A549 treated with AZD9567 at 1 μM for 4 hours (cell line): ENCODE results near the gene DOHH. TPM values are rescaled to one million over a fixed set of nuclear protein-coding genes. Genes with fewer than 3 reads are reported as not detected.

ENCODE experiments used
- total RNA-seq: library from RNA; stranded (reverse); fragments of 200-300 nt; extraction: Qiagen RNA extraction; gene quantifications from 5 replicates; pipeline ENCODE4 v1.2.3, GENCODE V29; 2022; ENCODE audit not compliant: insufficient read depth

The DOHH gene, protein sequence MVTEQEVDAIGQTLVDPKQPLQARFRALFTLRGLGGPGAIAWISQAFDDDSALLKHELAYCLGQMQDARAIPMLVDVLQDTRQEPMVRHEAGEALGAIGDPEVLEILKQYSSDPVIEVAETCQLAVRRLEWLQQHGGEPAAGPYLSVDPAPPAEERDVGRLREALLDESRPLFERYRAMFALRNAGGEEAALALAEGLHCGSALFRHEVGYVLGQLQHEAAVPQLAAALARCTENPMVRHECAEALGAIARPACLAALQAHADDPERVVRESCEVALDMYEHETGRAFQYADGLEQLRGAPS
- total RNA-seq = 5.9 to 19.1 TPM (median 17.2 TPM) in 5 replicates

DNA sequence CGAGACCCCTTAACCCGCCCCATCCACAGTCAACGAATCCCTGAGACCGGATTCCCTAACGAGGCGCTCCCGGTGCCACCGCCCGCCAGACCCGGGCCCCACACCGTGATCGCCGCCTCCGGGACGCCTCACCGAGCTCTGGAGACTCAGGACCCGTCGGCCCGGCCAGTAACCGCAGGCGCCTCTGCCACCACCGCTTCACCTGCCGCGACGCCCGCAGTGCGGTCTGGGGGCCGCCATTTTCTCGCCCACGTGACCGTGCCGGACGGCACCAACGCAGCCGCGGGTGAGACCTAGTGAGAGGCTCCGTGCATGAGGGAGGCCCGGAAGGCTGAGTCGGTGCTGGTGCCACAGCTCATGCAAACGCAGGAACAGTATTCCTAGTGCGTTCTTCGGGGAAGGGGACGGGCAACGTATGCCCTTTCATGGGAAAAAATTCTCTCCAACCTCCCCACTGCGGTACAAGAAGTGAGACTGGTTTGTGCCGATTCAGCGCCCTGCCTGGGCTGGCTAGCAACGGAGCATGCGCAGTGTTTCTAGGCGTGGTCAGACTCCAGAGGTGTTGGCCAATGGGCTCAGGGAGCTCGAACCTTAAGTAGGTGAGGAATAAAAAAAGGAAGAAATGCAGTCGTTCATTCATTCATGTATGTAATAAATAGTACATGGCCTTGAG lies at the start of gene DOHH:
Gene DOHH, minus strand, starts transcription at position 246 of the 673 bp plus-strand sequence. CDS start 3,860 bp downstream, outside the sequence.

DNA sequence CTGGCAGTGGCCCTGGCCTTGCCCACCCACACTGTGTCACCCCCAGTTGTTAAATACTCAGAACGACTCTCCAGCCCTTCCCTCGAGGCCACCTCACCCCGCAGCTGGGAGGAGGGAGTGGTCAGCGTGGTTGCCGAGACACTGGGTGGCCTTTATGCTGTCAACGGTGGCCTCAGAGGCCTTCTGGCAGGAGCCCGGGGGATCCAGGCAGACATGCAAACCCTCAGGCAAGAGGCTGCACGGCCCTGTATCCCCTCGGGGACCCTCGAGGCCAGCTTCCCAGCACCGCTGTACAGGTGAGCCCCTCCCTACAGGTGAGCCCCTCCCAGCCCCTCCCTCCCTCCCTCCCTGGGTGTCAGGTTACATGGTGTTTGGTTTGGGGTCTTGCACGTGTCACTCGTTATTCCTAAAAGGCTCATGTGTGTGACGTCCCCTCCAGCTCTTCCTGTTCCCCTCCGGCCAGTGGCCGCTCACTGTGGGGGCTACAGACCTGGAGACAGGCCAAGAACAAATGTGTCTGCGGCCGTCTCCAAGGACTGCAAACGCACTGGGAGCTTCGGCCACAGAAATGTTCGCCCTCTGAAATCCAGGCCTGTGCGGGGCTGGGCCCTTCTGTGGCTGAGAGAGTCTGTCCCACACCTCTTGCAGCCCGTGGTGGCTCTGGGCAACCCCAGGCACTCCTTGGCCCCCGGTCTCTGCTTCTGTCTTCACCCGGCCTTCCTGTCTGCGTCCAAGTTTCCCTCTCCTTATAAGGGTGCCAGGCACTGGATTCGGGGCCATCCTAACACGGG lies 38.7 kb upstream of the DOHH start, which contains the start of gene TEKTIP1:
Gene TEKTIP1, plus strand, starts transcription at position 210 of the 791 bp plus-strand sequence. Its CDS starts 4 bp downstream, at position 214.

DNA sequence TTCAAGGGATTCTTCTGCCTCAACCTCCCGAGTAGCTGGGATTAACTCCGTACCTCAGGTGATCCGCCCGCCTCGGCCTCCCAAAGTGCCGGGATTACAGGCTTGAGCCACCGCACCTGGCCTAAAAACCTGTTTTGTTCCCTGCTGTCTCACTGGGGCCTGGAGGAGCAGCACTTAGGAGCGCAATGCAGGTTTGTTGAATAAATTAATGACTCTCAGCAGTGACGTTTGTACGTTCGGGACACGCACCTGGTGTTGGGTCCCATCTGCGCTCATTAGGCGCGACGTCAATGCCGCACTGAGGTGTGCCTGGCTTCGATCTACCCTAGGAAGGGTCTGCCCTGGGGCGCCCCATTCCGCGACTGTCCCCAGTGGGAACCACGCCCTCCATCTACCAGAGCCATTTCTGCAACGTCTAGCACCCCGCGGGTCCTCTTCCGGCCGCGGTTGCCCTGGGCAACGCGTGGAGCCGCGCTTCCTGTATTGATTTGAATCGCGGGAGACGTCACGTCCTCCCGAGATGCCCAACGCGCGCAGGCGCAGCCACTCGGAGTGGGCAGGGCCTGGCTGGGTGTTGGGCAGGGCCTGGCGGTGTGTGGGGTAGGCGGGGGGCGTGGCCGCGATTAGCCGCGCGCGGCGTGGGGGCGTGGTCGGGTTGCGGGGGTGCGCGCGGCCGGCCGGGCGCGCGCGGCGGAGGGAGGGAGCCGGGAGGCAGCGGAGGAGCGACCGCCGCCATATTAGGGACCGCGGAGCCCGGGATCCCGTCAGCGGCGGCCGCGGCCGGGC lies 5.3 kb upstream of the DOHH start, which contains the start of gene FZR1:
Gene FZR1, plus strand, starts transcription at position 714 of the 786 bp plus-strand sequence. CDS start 16,679 bp downstream, outside the sequence.

DNA sequence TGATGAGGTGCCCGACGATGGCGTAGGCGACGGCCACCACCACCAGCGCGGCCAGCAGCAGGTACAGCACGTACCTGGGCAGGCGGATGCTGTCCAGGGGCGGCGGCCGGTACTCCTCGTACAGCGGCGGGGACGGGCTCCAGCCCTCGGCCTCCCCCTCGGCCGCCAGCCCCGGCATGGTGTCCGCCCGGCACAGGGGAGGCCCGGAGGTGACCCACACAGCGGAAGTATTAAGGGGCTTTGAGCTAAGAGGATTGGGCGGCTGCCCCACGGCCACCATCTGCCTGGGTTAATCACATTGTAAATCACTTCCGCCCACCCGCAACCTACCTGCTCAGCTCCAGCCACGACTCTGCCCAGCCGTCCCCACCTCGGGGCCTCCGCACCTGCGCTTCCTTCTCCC lies 17.2 kb downstream of the DOHH start, which contains the start of gene SMIM44:
Gene SMIM44, minus strand, starts transcription at position 216 of the 403 bp plus-strand sequence. Its CDS starts 38 bp downstream, at position 178.

DNA sequence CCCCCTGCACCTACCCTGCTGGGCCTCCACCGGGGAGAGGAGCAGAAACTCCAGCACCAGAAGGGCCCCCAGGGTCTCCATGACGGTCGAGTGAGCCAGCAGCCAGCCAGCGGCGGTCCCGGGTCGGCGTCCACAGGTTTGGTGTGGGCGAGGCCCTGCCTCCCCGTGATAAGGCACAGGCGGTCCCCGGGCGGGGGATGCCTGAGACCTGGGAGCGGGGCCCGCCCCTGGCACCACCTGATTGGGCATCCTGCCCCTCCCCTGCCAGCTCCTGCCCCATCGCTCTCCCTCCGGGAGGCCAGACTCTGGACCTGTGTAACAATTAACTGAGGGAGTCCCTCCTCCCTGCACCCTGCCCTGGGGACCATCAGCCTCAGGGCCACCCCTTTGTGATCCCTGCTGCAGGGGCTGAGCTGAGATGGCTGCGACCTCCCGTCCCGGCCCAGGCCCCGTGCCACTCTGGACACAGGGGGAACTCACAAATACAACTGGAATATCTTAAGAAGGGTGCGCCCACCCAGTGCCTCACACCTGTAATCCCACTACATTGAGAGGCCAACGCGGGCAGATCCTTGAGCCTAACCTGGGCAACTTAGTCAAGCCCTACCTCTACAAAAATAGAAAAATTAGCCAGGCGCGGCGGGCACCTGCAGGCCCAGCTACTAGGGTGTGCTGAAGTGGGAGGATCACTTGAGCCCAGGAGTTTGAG lies 19.9 kb downstream of the DOHH start, which contains the start of gene SMIM24:
Gene SMIM24, minus strand, starts transcription at position 143 of the 709 bp plus-strand sequence. Its CDS starts 62 bp downstream, at position 81.

Other genes starting within 250 kb of the DOHH start
- 31.0 to 36.9 TPM (median 33.6 TPM) in 5 replicates for gene NFIC, start 134.1 kb downstream of the DOHH start, total RNA-seq
- 0.34 to 0.63 TPM (median 0.49 TPM) in 4 of 5 replicates, not detected in the other for gene SMIM24, start 20.1 kb downstream of the DOHH start, total RNA-seq
- gene SMIM44, start 17.2 kb downstream of the DOHH start, total RNA-seq = not detected in 5 replicates
- gene FZR1, start 5.6 kb upstream of the DOHH start, total RNA-seq = 20.6 to 37.5 TPM (median 34.1 TPM) in 5 replicates
- gene TEKTIP1, start 38.5 kb upstream of the DOHH start, total RNA-seq = 0.18 TPM in 1 of 5 replicates, not detected in the others
- gene MFSD12, start 56.9 kb upstream of the DOHH start, total RNA-seq = 127 to 156 TPM (median 150 TPM) in 5 replicates
- gene HMG20B, start 72.3 kb upstream of the DOHH start, total RNA-seq = 59.5 to 65.3 TPM (median 62.8 TPM) in 5 replicates
- 0.15 to 0.26 TPM (median 0.19 TPM) in 4 of 5 replicates, not detected in the other for gene GIPC3, start 84.8 kb upstream of the DOHH start, total RNA-seq
- gene TBXA2R, start 106.2 kb upstream of the DOHH start, total RNA-seq = 0.68 to 0.88 TPM (median 0.74 TPM) in 4 of 5 replicates, not detected in the other
- gene CACTIN, start 126.1 kb upstream of the DOHH start, total RNA-seq = 9.5 to 21.6 TPM (median 19.1 TPM) in 5 replicates
- gene PIP5K1C, start 199.8 kb upstream of the DOHH start, total RNA-seq = 9.2 to 14.2 TPM (median 12.9 TPM) in 5 replicates
- gene TJP3, start 207.7 kb upstream of the DOHH start, total RNA-seq = 0.26 to 0.46 TPM (median 0.40 TPM) in 4 of 5 replicates, not detected in the other